Fibroblast of lung (primary cell): ENCODE results near the gene GNB5.

Source experiments
- CTCF ChIP-seq, 2 donors: IDR thresholded peaks in 1 of 2; conservative IDR thresholded peaks in 1 of 2; 1 replicate in 1 of 2; 2 replicates in 1 of 2; pipeline ENCODE4 v1.5.1; 2011 to 2012; ENCODE audit warnings: low read length in 2 of 2, control low read depth in 1 of 2, inconsistent platforms in 1 of 2, low read depth in 1 of 2, mild to moderate bottlenecking in 1 of 2
- EZH2 ChIP-seq: IDR thresholded peaks from 2 replicates; pipeline ENCODE4 v1.5.1; 2012; ENCODE audit warnings: low read length, control low read depth, mild to moderate bottlenecking; ENCODE audit errors: missing control alignments

- TF ChIP-seq CTCF (conservative IDR thresholded peaks at IDR 0.05 in 1 of 2, IDR thresholded peaks at IDR 0.05 in 1 of 2; ENCODE audit: low read depth in 1 of 2, low read length in 2 of 2) (no peak), EZH2 (no peak)
These were observed 2.1 kb upstream of the GNB5 start for GRCh38 chr15:52193321-52193720.
